ENCODE measurements around the gene PGS1.

GRCh38 chr17:78368854-78369495 is 9.5 kb upstream of the PGS1 start:
- no peak for TF ChIP-seq POLR2AphosphoS5 (IDR thresholded peaks at IDR 0.05)
- no peak for TF ChIP-seq CTCF (IDR thresholded peaks at IDR 0.05)
- no peak for TF ChIP-seq EP300 (IDR thresholded peaks at IDR 0.05)

Measured in esophagus muscularis mucosa (tissue), 4 donors.